H9 (cell line): ENCODE data around the gene ANAPC13. TPM values are rescaled to one million over a fixed set of nuclear protein-coding genes. Genes with fewer than 3 reads are reported as not detected.

ENCODE experiments used
- DNase-seq: peaks from one replicate; pipeline ENCODE4 v3.0.0-alpha.2; 2017
- H2AFZ ChIP-seq: one replicate; pipeline ENCODE4 v1.6.1; 2013; ENCODE audit warnings: mild to moderate bottlenecking, low read length, control low read depth, moderate library complexity
- H2AK5ac ChIP-seq: 2 replicates; pipeline ENCODE4 v1.6.1; 2013; ENCODE audit warnings: low read length, control low read depth, mixed read lengths; ENCODE audit not compliant: insufficient read length
- H2BK120ac ChIP-seq: one replicate; pipeline ENCODE4 v1.6.1; 2013; ENCODE audit warnings: low read depth, mild to moderate bottlenecking, low read length, control low read depth, inconsistent platforms; ENCODE audit not compliant: poor library complexity, severe bottlenecking
- H2BK12ac ChIP-seq: 2 replicates; pipeline ENCODE4 v1.6.1; 2013; ENCODE audit warnings: low read length, control low read depth, mixed read lengths, low read depth; ENCODE audit not compliant: insufficient read length
- H2BK15ac ChIP-seq: 2 replicates; pipeline ENCODE4 v1.6.1; 2013; ENCODE audit warnings: low read depth, low read length, control low read depth
- H2BK20ac ChIP-seq: one replicate; pipeline ENCODE4 v1.6.1; 2013; ENCODE audit warnings: low read depth, mild to moderate bottlenecking, low read length, control low read depth, inconsistent platforms; ENCODE audit not compliant: poor library complexity, severe bottlenecking
- H2BK5ac ChIP-seq: 2 replicates; pipeline ENCODE4 v1.6.1; 2013; ENCODE audit warnings: low read length, control low read depth, mixed read lengths; ENCODE audit not compliant: insufficient read length
- H3K14ac ChIP-seq: 2 replicates; pipeline ENCODE4 v1.6.1; 2013; ENCODE audit warnings: low read length, control low read depth; ENCODE audit not compliant: insufficient read depth
- H3K18ac ChIP-seq: 2 replicates; pipeline ENCODE4 v1.6.1; 2013; ENCODE audit warnings: low read depth, mild to moderate bottlenecking, mixed read lengths, low read length, control low read depth; ENCODE audit not compliant: insufficient read length
- H3K23ac ChIP-seq: 2 replicates; pipeline ENCODE4 v1.6.1; 2013; ENCODE audit warnings: low read length, control low read depth, mixed read lengths, low read depth; ENCODE audit not compliant: insufficient read length
- H3K23me2 ChIP-seq: 2 replicates; pipeline ENCODE4 v1.6.1; 2013; ENCODE audit warnings: low read depth, mild to moderate bottlenecking, mixed read lengths, low read length, control low read depth; ENCODE audit not compliant: insufficient read length, poor library complexity, severe bottlenecking
- H3K27ac ChIP-seq: 2 replicates; pipeline ENCODE4 v1.5.1; 2013; ENCODE audit warnings: low read length, control low read depth, mixed read lengths, low read depth; ENCODE audit not compliant: insufficient read length
- H3K27me3 ChIP-seq: 2 replicates; pipeline ENCODE4 v1.6.1; 2013; ENCODE audit warnings: low read length, control low read depth, inconsistent platforms; ENCODE audit not compliant: insufficient read depth
- H3K4ac ChIP-seq: 2 replicates; pipeline ENCODE4 v1.6.1; 2013; ENCODE audit warnings: low read depth, mild to moderate bottlenecking, control low read depth, inconsistent platforms, low read length, moderate library complexity
- H3K4me1 ChIP-seq: 2 replicates; pipeline ENCODE4 v1.6.1; 2013; ENCODE audit warnings: low read length, control low read depth, inconsistent platforms; ENCODE audit not compliant: insufficient read depth
- H3K4me2 ChIP-seq: 2 replicates; pipeline ENCODE4 v1.6.1; 2013; ENCODE audit warnings: low read length, control low read depth, mixed read lengths; ENCODE audit not compliant: insufficient read length, insufficient read depth
- H3K56ac ChIP-seq: 2 replicates; pipeline ENCODE4 v1.6.1; 2013; ENCODE audit warnings: low read depth, mild to moderate bottlenecking, mixed read lengths, low read length, control low read depth; ENCODE audit not compliant: insufficient read length
- H3K79me1 ChIP-seq: 2 replicates; pipeline ENCODE4 v1.6.1; 2013; ENCODE audit warnings: low read depth, mild to moderate bottlenecking, moderate library complexity, low read length, control low read depth, inconsistent platforms; ENCODE audit not compliant: insufficient read depth, poor library complexity, severe bottlenecking
- H3K79me2 ChIP-seq: 2 replicates; pipeline ENCODE4 v1.6.1; 2013; ENCODE audit warnings: low read length, control low read depth, inconsistent platforms; ENCODE audit not compliant: insufficient read depth
- H3K9ac ChIP-seq: 2 replicates; pipeline ENCODE4 v1.6.1; 2013; ENCODE audit warnings: low read length, control low read depth, mixed read lengths; ENCODE audit not compliant: insufficient read length; ENCODE audit errors: extremely low read depth
- H3K9me3 ChIP-seq: one replicate; pipeline ENCODE4 v1.6.1; 2013; ENCODE audit warnings: low read depth, low read length, inconsistent platforms; ENCODE audit not compliant: control insufficient read depth
- H3T11ph ChIP-seq: one replicate; pipeline ENCODE4 v1.6.1; 2013; ENCODE audit warnings: mild to moderate bottlenecking, low read length, control low read depth, inconsistent platforms
- H4K20me1 ChIP-seq: one replicate; pipeline ENCODE4 v1.6.1; 2013; ENCODE audit not compliant: control insufficient read depth, insufficient read length, insufficient read depth
- H4K5ac ChIP-seq: 2 replicates; pipeline ENCODE4 v1.6.1; 2013; ENCODE audit warnings: low read depth, mild to moderate bottlenecking, mixed read lengths, low read length, control low read depth; ENCODE audit not compliant: insufficient read length
- H4K8ac ChIP-seq: replicated peaks from 2 replicates; pipeline ENCODE4 v1.6.1; 2013; ENCODE audit warnings: low read length, control low read depth, mixed read lengths, low read depth; ENCODE audit not compliant: insufficient read length
- H4K91ac ChIP-seq: 2 replicates; pipeline ENCODE4 v1.6.1; 2013; ENCODE audit warnings: low read depth, mild to moderate bottlenecking, moderate library complexity, mixed read lengths, low read length, control low read depth; ENCODE audit not compliant: insufficient read length
- H3K27ac Mint-ChIP-seq, 3 experiments: 2 replicates in 2 of 3; 3 replicates in 1 of 3; pipeline ENCODE4 v1.8.0; 2020 to 2021; ENCODE audit warnings: mixed read lengths in 3 of 3, mild to moderate bottlenecking in 1 of 3, moderate library complexity in 1 of 3
- H3K27me3 Mint-ChIP-seq: 2 replicates; pipeline ENCODE4 v1.8.0; 2021; ENCODE audit warnings: low read depth, mild to moderate bottlenecking, moderate library complexity, mixed read lengths
- H3K36me3 Mint-ChIP-seq, 3 experiments: 2 replicates in 2 of 3; 3 replicates in 1 of 3; pipeline ENCODE4 v1.8.0; 2020 to 2021; ENCODE audit warnings: low read depth in 3 of 3, mixed read lengths in 3 of 3; ENCODE audit not compliant: insufficient read depth in 1 of 3
- H3K4me1 Mint-ChIP-seq, 2 experiments: 2 replicates each; pipeline ENCODE4 v1.8.0; 2020; ENCODE audit warnings: mixed read lengths in 2 of 2
- H3K4me3 Mint-ChIP-seq, 2 experiments: 2 replicates in 1 of 2; 3 replicates in 1 of 2; pipeline ENCODE4 v1.8.0; 2020 to 2021; ENCODE audit warnings: mild to moderate bottlenecking in 2 of 2, mixed read lengths in 2 of 2, moderate library complexity in 1 of 2
- H3K9me3 Mint-ChIP-seq, 2 experiments: 2 replicates in 1 of 2; 3 replicates in 1 of 2; pipeline ENCODE4 v1.8.0; 2020; ENCODE audit warnings: mild to moderate bottlenecking in 2 of 2, mixed read lengths in 2 of 2, moderate library complexity in 1 of 2
- CTCF ChIP-seq: fragments of 200-600 bp; sonication (generic); conservative IDR thresholded peaks from 3 replicates; pipeline ENCODE4 v1.8.0; 2021; ENCODE audit warnings: antibody characterized with exemption, mild to moderate bottlenecking
- WGBS: extraction: QIAGEN DNeasy Blood & Tissue Kit; methylation state at CpG from one replicate; pipeline ENCODE4 v1.1.7; 2013; ENCODE audit warnings: missing lambda C conversion rate, low lambda C conversion rate, mixed read lengths; ENCODE audit not compliant: insufficient read length; ENCODE audit errors: extremely low coverage; 5-methylcytosine and 5-hydroxymethylcytosine counted together
- total RNA-seq: library from RNA; stranded (reverse); gene quantifications from 2 replicates; pipeline ENCODE4 v1.2.1, GENCODE V29; 2021

Gene ANAPC13
- total RNA-seq, 1 experiment from 2014 or later: 42.8 TPM

- no peaks in the 10 kb centered on the region for H3K9me3 ChIP-seq
- no peak overlapping the region for H3K4ac ChIP-seq
- no peak overlapping the region for H2BK15ac ChIP-seq
- no peaks in the 10 kb centered on the region for H3K23me2 ChIP-seq
- Mint-ChIP-seq H3K9me3 (no peaks in the 10 kb centered on the region; a peak in 1 of 5 replicates), H3K4me1 (peaks cover 5 to 9% of the 10 kb centered on the region in 2 experiments; a peak in 2 of 4 replicates), H3K27me3 (peaks cover 16% of the 10 kb centered on the region), H3K36me3 (no peaks in the 10 kb centered on the region), H3K27ac (no peak overlapping the region), H3K4me3 (no peak overlapping the region)
- no peak overlapping the region for H4K91ac ChIP-seq
- no peak overlapping the region for H3K4me2 ChIP-seq
- H3K23ac ChIP-seq: no peak overlapping the region
- no peak overlapping the region for H2AK5ac ChIP-seq
- H3K9ac ChIP-seq: no peak overlapping the region
- H3K56ac ChIP-seq: no peak overlapping the region
- H3K27ac ChIP-seq: no peak overlapping the region
- H4K20me1 ChIP-seq: no peaks in the 10 kb centered on the region
- no peak overlapping the region for H2AFZ ChIP-seq
- H3K14ac ChIP-seq: no peak overlapping the region
- TF ChIP-seq CTCF: no peak
- H2BK12ac ChIP-seq: no peak overlapping the region
- H3K79me2 ChIP-seq: no peaks in the 10 kb centered on the region
- no peak for DNase-seq
- no peak overlapping the region for H3K18ac ChIP-seq
- H3K4me1 ChIP-seq: 0 out of 2 replicates have a peak, but pooled peaks cover 2% of the 10 kb centered on the region
- no peak overlapping the region for H3T11ph ChIP-seq
- H3K79me1 ChIP-seq: no peaks in the 10 kb centered on the region
- H2BK5ac ChIP-seq: no peak overlapping the region
- no peaks in the 10 kb centered on the region for H3K27me3 ChIP-seq
- H2BK20ac ChIP-seq: no peak overlapping the region
- no peak overlapping the region for H4K5ac ChIP-seq
- no peak overlapping the region for H2BK120ac ChIP-seq
- no peak overlapping the region for H4K8ac ChIP-seq
- WGBS: no CpG with 5 or more reads among the region's 4 CpGs
Measured at GRCh38 chr3:134430950-134431445, 54.8 kb downstream of the ANAPC13 start.
